ENCODE results near the gene BBC3.

DNA sequence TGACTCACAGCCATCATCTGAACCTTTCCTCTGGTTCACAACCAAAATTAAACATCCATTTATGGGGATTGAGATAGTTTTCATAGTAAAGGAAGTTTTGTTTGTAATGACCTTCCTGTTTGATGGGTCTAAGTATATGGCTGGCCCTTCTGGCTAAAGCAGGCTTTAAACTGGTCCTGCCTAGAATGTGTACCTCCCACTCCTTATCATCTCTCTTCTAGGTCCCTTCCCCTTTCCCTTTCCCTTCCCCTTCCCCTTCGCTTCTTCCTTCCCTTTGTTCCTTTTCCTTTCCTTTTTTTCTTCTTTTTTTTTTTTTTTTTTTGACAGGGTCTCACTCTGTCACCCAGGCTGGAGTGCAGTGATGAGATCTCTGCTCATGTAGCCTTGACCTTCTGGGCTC lies 35.6 kb downstream of the BBC3 start:
- no peak for TF ChIP-seq POLR2A (IDR thresholded peaks at IDR 0.05)
- TF ChIP-seq, protein P1, sequence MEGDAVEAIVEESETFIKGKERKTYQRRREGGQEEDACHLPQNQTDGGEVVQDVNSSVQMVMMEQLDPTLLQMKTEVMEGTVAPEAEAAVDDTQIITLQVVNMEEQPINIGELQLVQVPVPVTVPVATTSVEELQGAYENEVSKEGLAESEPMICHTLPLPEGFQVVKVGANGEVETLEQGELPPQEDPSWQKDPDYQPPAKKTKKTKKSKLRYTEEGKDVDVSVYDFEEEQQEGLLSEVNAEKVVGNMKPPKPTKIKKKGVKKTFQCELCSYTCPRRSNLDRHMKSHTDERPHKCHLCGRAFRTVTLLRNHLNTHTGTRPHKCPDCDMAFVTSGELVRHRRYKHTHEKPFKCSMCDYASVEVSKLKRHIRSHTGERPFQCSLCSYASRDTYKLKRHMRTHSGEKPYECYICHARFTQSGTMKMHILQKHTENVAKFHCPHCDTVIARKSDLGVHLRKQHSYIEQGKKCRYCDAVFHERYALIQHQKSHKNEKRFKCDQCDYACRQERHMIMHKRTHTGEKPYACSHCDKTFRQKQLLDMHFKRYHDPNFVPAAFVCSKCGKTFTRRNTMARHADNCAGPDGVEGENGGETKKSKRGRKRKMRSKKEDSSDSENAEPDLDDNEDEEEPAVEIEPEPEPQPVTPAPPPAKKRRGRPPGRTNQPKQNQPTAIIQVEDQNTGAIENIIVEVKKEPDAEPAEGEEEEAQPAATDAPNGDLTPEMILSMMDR (IDR thresholded peaks at IDR 0.05 in 4 of 5, conservative IDR thresholded peaks at IDR 0.05 in 1 of 5): no peak

All from gastrocnemius medialis (tissue), 4 donors.